ENCODE measurements around the gene GATM. TPM values are rescaled to one million over a fixed set of nuclear protein-coding genes. Genes with fewer than 3 reads are reported as not detected.
A peak's percentile ranks its signal among the peaks of the same experiment; 100 is the strongest.
"Not testable (repeated sequence)": the region's sequence is repeated elsewhere in the genome, so short reads cannot be mapped to it uniquely, and the experiment has no call there.

The GATM gene
- total RNA-seq, 1 donor = 0.18 TPM

DNA sequence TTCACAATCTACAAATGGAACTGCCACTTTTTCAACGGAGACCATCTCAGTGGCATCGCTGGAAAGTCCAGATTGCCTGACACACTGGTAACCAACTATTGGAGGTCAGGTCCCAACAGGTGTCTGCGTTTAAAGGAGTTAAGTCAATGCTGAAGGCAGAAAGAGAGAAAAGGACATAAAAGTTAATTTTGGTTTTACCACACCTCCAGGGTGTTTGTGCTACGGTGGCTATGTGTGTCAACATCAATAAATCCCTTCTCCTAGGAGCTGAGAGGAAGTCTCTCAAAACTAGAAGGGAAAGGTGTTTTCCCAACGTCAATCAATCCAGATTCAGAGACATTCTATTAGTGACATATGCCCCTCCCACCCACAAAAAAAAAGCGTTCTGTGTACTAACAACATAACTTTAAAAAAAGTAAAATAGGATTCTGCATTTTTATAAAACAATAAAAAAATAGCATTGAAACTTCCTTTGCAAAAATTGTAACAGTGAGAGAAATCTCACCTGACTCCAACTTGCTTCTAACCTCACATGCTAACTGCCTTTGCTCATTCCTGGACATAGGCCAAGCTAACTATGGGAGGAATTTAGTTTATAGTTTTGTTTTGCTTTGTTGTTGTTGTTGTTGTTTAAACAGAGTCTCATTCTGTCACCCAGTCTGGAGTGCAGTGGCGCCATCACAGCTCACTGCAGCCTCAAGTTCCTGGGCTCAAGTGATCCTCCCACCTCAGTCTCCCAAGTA is 58.7 kb downstream of the GATM start:
- no peak for DNase-seq (ENCODE audit: low read depth)
- TF ChIP-seq, protein P1, sequence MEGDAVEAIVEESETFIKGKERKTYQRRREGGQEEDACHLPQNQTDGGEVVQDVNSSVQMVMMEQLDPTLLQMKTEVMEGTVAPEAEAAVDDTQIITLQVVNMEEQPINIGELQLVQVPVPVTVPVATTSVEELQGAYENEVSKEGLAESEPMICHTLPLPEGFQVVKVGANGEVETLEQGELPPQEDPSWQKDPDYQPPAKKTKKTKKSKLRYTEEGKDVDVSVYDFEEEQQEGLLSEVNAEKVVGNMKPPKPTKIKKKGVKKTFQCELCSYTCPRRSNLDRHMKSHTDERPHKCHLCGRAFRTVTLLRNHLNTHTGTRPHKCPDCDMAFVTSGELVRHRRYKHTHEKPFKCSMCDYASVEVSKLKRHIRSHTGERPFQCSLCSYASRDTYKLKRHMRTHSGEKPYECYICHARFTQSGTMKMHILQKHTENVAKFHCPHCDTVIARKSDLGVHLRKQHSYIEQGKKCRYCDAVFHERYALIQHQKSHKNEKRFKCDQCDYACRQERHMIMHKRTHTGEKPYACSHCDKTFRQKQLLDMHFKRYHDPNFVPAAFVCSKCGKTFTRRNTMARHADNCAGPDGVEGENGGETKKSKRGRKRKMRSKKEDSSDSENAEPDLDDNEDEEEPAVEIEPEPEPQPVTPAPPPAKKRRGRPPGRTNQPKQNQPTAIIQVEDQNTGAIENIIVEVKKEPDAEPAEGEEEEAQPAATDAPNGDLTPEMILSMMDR (IDR thresholded peaks at IDR 0.05; ENCODE audit: insufficient read depth, low read length) = no peak
- H3K4me3 ChIP-seq (ENCODE audit: low read depth, low read length) = no peak overlapping the region

DNA sequence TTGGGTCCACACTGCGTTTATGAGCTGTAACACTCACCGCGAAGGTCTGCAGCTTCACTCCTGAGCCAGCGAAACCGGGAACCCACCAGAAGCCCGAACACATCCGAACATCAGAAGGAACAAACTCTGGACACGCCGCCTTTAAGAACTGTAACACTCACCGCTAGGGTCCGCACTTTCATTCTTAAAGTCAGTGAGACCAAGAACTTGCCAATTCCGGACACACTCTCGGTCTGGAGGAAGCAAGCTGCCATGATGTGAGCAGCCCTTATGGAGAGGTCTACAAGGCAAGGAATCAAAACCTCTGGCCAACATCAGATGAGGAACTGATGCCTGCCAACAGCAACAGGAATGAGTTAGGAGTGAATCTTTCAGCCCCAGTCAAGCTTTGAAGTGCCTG is 63.4 kb downstream of the GATM start:
- DNase-seq (ENCODE audit: low read depth) = peak; percentile 47
- H3K4me3 ChIP-seq (ENCODE audit: low read depth, low read length) = no peak overlapping the region
- TF ChIP-seq, protein P1 (IDR thresholded peaks at IDR 0.05; ENCODE audit: insufficient read depth, low read length) = peak; percentile 22

DNA sequence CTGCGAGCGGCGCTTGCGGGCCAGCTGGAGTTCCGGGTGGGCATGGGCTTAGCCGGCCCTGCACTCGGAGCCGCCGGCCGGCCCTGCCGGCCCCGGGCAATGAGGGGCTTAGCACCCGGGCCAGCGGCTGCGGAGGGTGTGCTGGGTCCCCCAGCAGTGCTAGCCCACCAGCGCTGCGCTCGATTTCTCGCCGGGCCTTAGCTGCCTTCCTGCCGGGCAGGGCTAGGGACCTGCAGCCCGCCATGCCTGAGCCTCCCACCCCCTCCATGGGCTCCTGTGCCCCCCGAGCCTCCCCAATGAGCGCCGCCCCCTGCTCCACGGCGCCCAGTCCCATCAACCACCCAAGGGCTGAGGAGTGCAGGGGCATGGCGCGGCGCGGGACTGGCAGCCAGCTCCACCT is 64.2 kb downstream of the GATM start:
- DNase-seq (ENCODE audit: low read depth); H3K4me3 ChIP-seq (ENCODE audit: low read depth, low read length): not testable (repeated sequence)

Small RNAs within 50 kb of the gene (small RNA-seq; reads per million reads assigned to genes)
- gene RNU6-953P = not detected

Other genes starting within 250 kb of the GATM start
- 0.36 TPM in 1 of 2 replicates, not detected in the other for gene DUOXA1, start 248.7 kb downstream of the GATM start, total RNA-seq (ENCODE audit: low replicate concordance)
- gene DUOX1, start 248.6 kb downstream of the GATM start, total RNA-seq (ENCODE audit: low replicate concordance) = not detected in 2 replicates
- 1.9 and 11.0 TPM in 2 replicates for gene SHF, start 190.6 kb downstream of the GATM start, total RNA-seq (ENCODE audit: low replicate concordance)
- not detected in 2 replicates for gene SLC28A2, start 126.3 kb downstream of the GATM start, total RNA-seq (ENCODE audit: low replicate concordance)
- gene SLC30A4, start 144.2 kb upstream of the GATM start, total RNA-seq (ENCODE audit: low replicate concordance) = 15.3 and 18.0 TPM in 2 replicates
- 105 and 107 TPM in 2 replicates for gene BLOC1S6, start 208.8 kb upstream of the GATM start, total RNA-seq (ENCODE audit: low replicate concordance)